Upper lobe of right lung (tissue), 1 donor: ENCODE data around the gene HERPUD1. TPM values are rescaled to one million over a fixed set of nuclear protein-coding genes. Genes with fewer than 3 reads are reported as not detected.
A peak's percentile ranks its signal among the peaks of the same experiment; 100 is the strongest.
"Not testable (repeated sequence)": the region's sequence is repeated elsewhere in the genome, so short reads cannot be mapped to it uniquely, and the experiment has no call there.

Experiments used
- ATAC-seq: fragments of 200-7000 bp; cut with Tn5 transposase; one replicate; pipeline ENCODE4 v1.9.1; 2020; ENCODE audit warnings: mild to moderate bottlenecking, moderate library complexity
- DNase-seq: peaks from one replicate; pipeline ENCODE4 v3.0.0-alpha.2; 2020
- H3K27ac ChIP-seq: fragments of 200-600 bp; one replicate; pipeline ENCODE4 v1.8.0; 2022
- H3K27me3 ChIP-seq: fragments of 200-600 bp; one replicate; pipeline ENCODE4 v1.8.0; 2022; ENCODE audit warnings: mild to moderate bottlenecking
- H3K36me3 ChIP-seq: fragments of 200-600 bp; one replicate; pipeline ENCODE4 v1.8.0; 2022
- H3K4me1 ChIP-seq: fragments of 200-600 bp; one replicate; pipeline ENCODE4 v1.8.0; 2022
- H3K4me3 ChIP-seq: fragments of 200-600 bp; one replicate; pipeline ENCODE4 v1.8.0; 2022; ENCODE audit warnings: mild to moderate bottlenecking
- H3K9me3 ChIP-seq: fragments of 200-600 bp; one replicate; pipeline ENCODE4 v1.8.0; 2022
- CTCF ChIP-seq: fragments of 200-600 bp; IDR thresholded peaks from one replicate; pipeline ENCODE4 v1.8.0; 2022; ENCODE audit warnings: antibody characterized with exemption
- intact Hi-C: fragments of 100-400 bp; cut with DNase I; formaldehyde crosslinking; loops from one replicate; pipeline ENCODE4 v1.11.0; 2022
- total RNA-seq: library from RNA; stranded (reverse); fragmentation: NEBNext Ultra II Directional; extraction: Animal tissue kit (Norgen Biotek cat#: 25700); gene quantifications from one replicate; pipeline ENCODE4 v1.2.1, GENCODE V29; 2021
- donor health status: DM: no; HTN: yes; CAD: no; lungs with severe emphysema.

The HERPUD1 gene
- total RNA-seq, 1 donor from 2014 or later = 223 TPM

GRCh38 chr16:56933828-56934598 lies 2.1 kb downstream of the HERPUD1 start:
- no peak for ATAC-seq
- intact Hi-C loops = no loop called here
- DNase-seq = no peak
- no peaks in the 10 kb centered on the region for H3K27me3 ChIP-seq
- H3K27ac ChIP-seq = peak overlapping the region; percentile 99
- peak overlapping the region; percentile 84 for H3K4me3 ChIP-seq
- no peak for TF ChIP-seq CTCF
- peaks cover 59% of the 10 kb centered on the region for H3K4me1 ChIP-seq
- peaks cover 54% of the 10 kb centered on the region for H3K36me3 ChIP-seq
- no peaks in the 10 kb centered on the region for H3K9me3 ChIP-seq

- peak overlapping the region; percentile 99 for H3K27ac ChIP-seq
- H3K27me3 ChIP-seq, ATAC-seq, DNase-seq, H3K9me3 ChIP-seq, intact Hi-C loops: not testable (repeated sequence)
- H3K4me3 ChIP-seq = peak overlapping the region; percentile 84
- H3K4me1 ChIP-seq = peaks cover 66% of the 10 kb centered on the region
- peaks cover 61% of the 10 kb centered on the region for H3K36me3 ChIP-seq
These were observed 2.7 kb downstream of the HERPUD1 start for GRCh38 chr16:56934599-56935145.

- peak overlapping the region; percentile 99 for H3K27ac ChIP-seq
These were observed 3.3 kb downstream of the HERPUD1 start for GRCh38 chr16:56935201-56935600.

GRCh38 chr16:56936491-56936890 lies 4.5 kb downstream of the HERPUD1 start:
- intact Hi-C loops = no loop called here
- no peak for ATAC-seq
- Histone ChIP-seq H3K4me3 (peak overlapping the region; percentile 84), H3K9me3 (no peaks in the 10 kb centered on the region), H3K27ac (no peak overlapping the region), H3K36me3 (peaks cover 79% of the 10 kb centered on the region), H3K27me3 (no peaks in the 10 kb centered on the region), H3K4me1 (peaks cover 73% of the 10 kb centered on the region)
- no peak for DNase-seq
- no peak for TF ChIP-seq CTCF

More at GRCh38 chr16:56935201-56935600, 3.3 kb downstream of the HERPUD1 start:
- Histone ChIP-seq H3K9me3 (no peaks in the 10 kb centered on the region), H3K36me3 (peaks cover 66% of the 10 kb centered on the region), H3K27me3 (no peaks in the 10 kb centered on the region), H3K4me3 (peak overlapping the region; percentile 84), H3K4me1 (peaks cover 71% of the 10 kb centered on the region)
- intact Hi-C loops = no loop called here
- no peak for DNase-seq
- ATAC-seq = no peak
- no peak for TF ChIP-seq CTCF

GRCh38 chr16:56936950-56937349 lies 5.0 kb downstream of the HERPUD1 start:
- Histone ChIP-seq H3K27ac (no peak overlapping the region), H3K4me1 (peaks cover 73% of the 10 kb centered on the region), H3K36me3 (peaks cover 84% of the 10 kb centered on the region), H3K9me3 (no peaks in the 10 kb centered on the region), H3K4me3 (peak overlapping the region; percentile 84), H3K27me3 (no peaks in the 10 kb centered on the region)
- ATAC-seq (no peak), DNase-seq (no peak)
- no peak for TF ChIP-seq CTCF
- intact Hi-C loops = no loop called here
